SK-N-SH (cell line): ENCODE measurements around the gene TUT4. TPM values are rescaled to one million over a fixed set of nuclear protein-coding genes. Genes with fewer than 3 reads are reported as not detected.

Experiments used
- CTCF ChIA-PET: fragments of 300-600, 350-600 bp; formaldehyde crosslinking; extraction: SDS; loops from one replicate; lab custom pipeline; 2021; lab: Yijun Ruan, JAX
- POLR2A ChIA-PET: fragments of 350-600 bp; sonication (Branson Sonifier 250); formaldehyde crosslinking; extraction: SDS; loops from one replicate; lab custom pipeline; 2020; ENCODE audit warnings: antibody characterized with exemption, inconsistent platforms; lab: Yijun Ruan, JAX
- DNase-seq: peaks from one replicate; pipeline ENCODE4 v3.0.0; 2012
- H2AFZ ChIP-seq: fragments of 200-600 bp; sonication (generic); 2 replicates; pipeline ENCODE4 v1.8.1; 2016; ENCODE audit warnings: antibody characterized with exemption, mild to moderate bottlenecking, low read depth
- H3F3A ChIP-seq: fragments of 200-600 bp; sonication (generic); replicated peaks from 2 replicates; pipeline ENCODE3; 2016; ENCODE audit warnings: antibody characterized with exemption, mild to moderate bottlenecking; ENCODE audit not compliant: insufficient read depth
- H3K27ac ChIP-seq, 2 experiments: fragments of 200-500 bp in 1 of 2; fragments of 200-600 bp in 1 of 2; sonication (Bioruptor generic) in 1 of 2; sonication (generic), shearing (Covaris generic) in 1 of 2; 2 replicates each; pipeline versions ENCODE4 v1.5.1 to v1.6.1; 2014 to 2016; ENCODE audit warnings: low read depth in 2 of 2, inconsistent platforms in 1 of 2, low read length in 1 of 2, mild to moderate bottlenecking in 1 of 2, mixed read lengths in 1 of 2
- H3K27me3 ChIP-seq: fragments of 200-600 bp; sonication (generic), shearing (Covaris generic); 2 replicates; pipeline ENCODE4 v1.6.1; 2016; ENCODE audit warnings: mixed run types; ENCODE audit not compliant: insufficient read depth
- H3K36me3 ChIP-seq, 2 experiments: fragments of 200-500 bp in 1 of 2; fragments of 200-600 bp in 1 of 2; sonication (Bioruptor generic) in 1 of 2; sonication (generic) in 1 of 2; replicated peaks in 1 of 2; 2 replicates each; pipeline versions ENCODE3 to v1.5.1; 2014 to 2016; ENCODE audit warnings: low read length in 1 of 2, mild to moderate bottlenecking in 1 of 2; ENCODE audit not compliant: insufficient read depth in 2 of 2, control insufficient read depth in 1 of 2
- H3K4me1 ChIP-seq, 2 experiments: fragments of 200-500 bp in 1 of 2; fragments of 200-600 bp in 1 of 2; sonication (Bioruptor generic) in 1 of 2; sonication (generic), shearing (Covaris generic) in 1 of 2; 2 replicates each; pipeline versions ENCODE4 v1.5.1 to v1.6.1; 2014 to 2016; ENCODE audit warnings: low read depth in 1 of 2, low read length in 1 of 2, mixed run types in 1 of 2; ENCODE audit not compliant: insufficient read depth in 2 of 2, control insufficient read depth in 1 of 2
- H3K4me2 ChIP-seq: fragments of 200-600 bp; sonication (generic), shearing (Covaris generic); 2 replicates; pipeline ENCODE4 v1.6.1; 2017; ENCODE audit warnings: mixed run types
- H3K4me3 ChIP-seq, 2 experiments: fragments of 200-500 bp in 1 of 2; fragments of 200-600 bp in 1 of 2; sonication (Bioruptor generic) in 1 of 2; sonication (generic), shearing (Covaris generic) in 1 of 2; 2 replicates each; pipeline versions ENCODE4 v1.5.1 to v1.8.1; 2014 to 2016; ENCODE audit warnings: low read depth in 2 of 2, inconsistent platforms in 1 of 2, low read length in 1 of 2, mild to moderate bottlenecking in 1 of 2, mixed read lengths in 1 of 2, moderate library complexity in 1 of 2
- H3K79me2 ChIP-seq: fragments of 200-600 bp; sonication (generic); 2 replicates; pipeline ENCODE4 v1.8.1; 2017; ENCODE audit warnings: mild to moderate bottlenecking; ENCODE audit not compliant: insufficient read depth
- H3K9ac ChIP-seq: fragments of 200-600 bp; sonication (generic); 2 replicates; pipeline ENCODE4 v1.6.1; 2017; ENCODE audit warnings: mixed run types
- H3K9me2 ChIP-seq: fragments of 200-600 bp; sonication (generic); 2 replicates; pipeline ENCODE4 v1.6.1; 2017; ENCODE audit warnings: mixed run types
- H3K9me3 ChIP-seq: fragments of 200-600 bp; sonication (generic); 2 replicates; pipeline ENCODE4 v1.6.1; 2017; ENCODE audit warnings: mixed run types, mild to moderate bottlenecking, moderate library complexity
- H4K20me1 ChIP-seq: fragments of 200-600 bp; sonication (generic); 2 replicates; pipeline ENCODE4 v1.6.1; 2017; ENCODE audit warnings: mild to moderate bottlenecking, mixed run types; ENCODE audit not compliant: insufficient read depth
- CHD2 ChIP-seq: fragments of 150-350 bp; IDR thresholded peaks from 2 replicates; pipeline ENCODE4 v1.6.1; 2018; ENCODE audit warnings: low read length; ENCODE audit not compliant: partially characterized antibody
- CTCF ChIP-seq: fragments of 200-600 bp; sonication (generic); IDR thresholded peaks from 2 replicates; pipeline ENCODE4 v1.6.1; 2017; ENCODE audit warnings: antibody characterized with exemption, mild to moderate bottlenecking, moderate library complexity
- ELF1 ChIP-seq: IDR thresholded peaks from 2 replicates; pipeline ENCODE4 v1.4.0; 2012
- EP300 ChIP-seq, 2 experiments: IDR thresholded peaks; 2 replicates each; pipeline versions ENCODE4 v1.4.0 to v1.6.1; 2012; ENCODE audit warnings: borderline replicate concordance in 1 of 2, low read depth in 1 of 2, low read length in 1 of 2
- EZH2phosphoT487 ChIP-seq: fragments of 200-600 bp; sonication (generic); IDR thresholded peaks from 2 replicates; pipeline ENCODE4 v1.6.1; 2017; ENCODE audit warnings: low read depth, mixed run types, mild to moderate bottlenecking, antibody characterized with exemption, moderate library complexity, borderline replicate concordance
- FOXJ3 ChIP-seq: sonication (generic); formaldehyde crosslinking; IDR thresholded peaks from 2 replicates; pipeline ENCODE4 v1.5.1; 2020; ENCODE audit warnings: mild to moderate bottlenecking, missing genetic modification reagents
- GABPA ChIP-seq: IDR thresholded peaks from 2 replicates; pipeline ENCODE4 v1.4.0; 2012; ENCODE audit warnings: low read depth, mild to moderate bottlenecking
- JUND ChIP-seq: IDR thresholded peaks from 2 replicates; pipeline ENCODE4 v1.4.0; 2012
- MAX ChIP-seq: IDR thresholded peaks from 2 replicates; pipeline ENCODE4 v1.4.0; 2012; ENCODE audit warnings: low read depth
- MEF2A ChIP-seq: IDR thresholded peaks from 2 replicates; pipeline ENCODE4 v1.4.0; 2012; ENCODE audit warnings: low read depth, borderline replicate concordance
- MXI1 ChIP-seq: IDR thresholded peaks from 2 replicates; pipeline ENCODE4 v1.6.1; 2012; ENCODE audit warnings: mild to moderate bottlenecking, low read depth, low read length, improper control_type of control experiment
- NFIC ChIP-seq: IDR thresholded peaks from 2 replicates; pipeline ENCODE4 v1.4.0; 2012; ENCODE audit warnings: borderline replicate concordance
- PBX3 ChIP-seq: IDR thresholded peaks from 2 replicates; pipeline ENCODE4; 2012
- POLR2AphosphoS5 ChIP-seq: IDR thresholded peaks from 2 replicates; pipeline ENCODE4 v1.6.1; 2012; ENCODE audit warnings: low read depth, low read length
- RAD21 ChIP-seq: IDR thresholded peaks from 2 replicates; pipeline ENCODE4 v1.6.1; 2012; ENCODE audit warnings: mild to moderate bottlenecking, low read length
- RCOR1 ChIP-seq: fragments of 150-350 bp; IDR thresholded peaks from 2 replicates; pipeline ENCODE4 v1.6.1; 2017; ENCODE audit warnings: antibody characterized with exemption, low read length
- RXRA ChIP-seq: IDR thresholded peaks from 2 replicates; pipeline ENCODE4 v1.4.0; 2012; ENCODE audit warnings: low read depth, mild to moderate bottlenecking, borderline replicate concordance
- SMC3 ChIP-seq: IDR thresholded peaks from 2 replicates; pipeline ENCODE4 v1.6.1; 2012; ENCODE audit warnings: low read depth, low read length, improper control_type of control experiment
- TAF1 ChIP-seq: IDR thresholded peaks from 2 replicates; pipeline ENCODE4 v1.6.1; 2012; ENCODE audit warnings: low read depth, mild to moderate bottlenecking, low read length, moderate library complexity, borderline replicate concordance
- TCF12 ChIP-seq: IDR thresholded peaks from 2 replicates; pipeline ENCODE4 v1.4.0; 2012
- TEAD4 ChIP-seq: IDR thresholded peaks from 2 replicates; pipeline ENCODE4 v1.4.0; 2012; ENCODE audit warnings: mild to moderate bottlenecking, borderline replicate concordance; ENCODE audit not compliant: insufficient read depth
- USF2 ChIP-seq: fragments of 150-350 bp; IDR thresholded peaks from 2 replicates; pipeline ENCODE4 v1.6.1; 2017; ENCODE audit warnings: antibody characterized with exemption, low read length, low read depth, borderline replicate concordance
- ZBTB33 ChIP-seq: IDR thresholded peaks from 2 replicates; pipeline ENCODE4 v1.4.0; 2012; ENCODE audit warnings: low read depth, borderline replicate concordance
- WGBS: methylation state at CpG from one replicate; pipeline ENCODE4 v1.1.6; 2017; ENCODE audit warnings: low lambda C conversion rate; 5-methylcytosine and 5-hydroxymethylcytosine counted together
- polyA plus RNA-seq, 3 experiments: library from polyadenylated mRNA; depleted of rRNA; stranded (reverse); fragments of >200 nt; gene quantifications; 2 replicates each; pipeline ENCODE4 v1.2.3, GENCODE V29; 2012

TUT4 gene
- polyA plus RNA-seq, 1 of the 3 experiments (the other 2 are of a cell fraction): 28.3 TPM

- Histone ChIP-seq H4K20me1 (no peaks in the 10 kb centered on the region), H3K9me3 (no peaks in the 10 kb centered on the region), H3K27ac (no peak overlapping the region), H2AFZ (no peak overlapping the region), H3K4me1 (no peaks in the 10 kb centered on the region), H3K36me3 (peaks cover 10 to 27% of the 10 kb centered on the region in 2 experiments), H3K79me2 (no peaks in the 10 kb centered on the region), H3K4me3 (no peak overlapping the region), H3K27me3 (no peaks in the 10 kb centered on the region), H3K9ac (no peak overlapping the region), H3K4me2 (no peak overlapping the region), H3F3A (no peaks in the 10 kb centered on the region), H3K9me2 (no peaks in the 10 kb centered on the region)
- CTCF ChIA-PET: interaction anchor here (0.6 kb wide), 1 partner anchor 48 kb away, joined by 3 read pairs; no protein-coding TSS in a partner anchor
- DNase-seq: no peak
- POLR2A ChIA-PET: no interaction called here
- 96% methylated on average over 3 of the region's 3 CpGs for WGBS
- no peak for TF ChIP-seq MAX
- TF ChIP-seq GABPA: no peak
- no peak for TF ChIP-seq ZBTB33
- no peak for TF ChIP-seq FOXJ3 (CRISPR knock-in tag)
- TF ChIP-seq SMC3: no peak
- no peak for TF ChIP-seq MXI1
- TF ChIP-seq JUND: no peak
- no peak for TF ChIP-seq POLR2AphosphoS5
- no peak for TF ChIP-seq TAF1
These were observed 46.5 kb downstream of the TUT4 start for GRCh38 chr1:52506349-52506748.

- Histone ChIP-seq H4K20me1 (no peaks in the 10 kb centered on the region), H2AFZ (no peak overlapping the region), H3K4me2 (no peak overlapping the region), H3K4me1 (no peaks in the 10 kb centered on the region), H3K79me2 (peaks cover 8% of the 10 kb centered on the region; the same call in 1 of the 2 replicates), H3K36me3 (peaks cover 8 to 27% of the 10 kb centered on the region in 2 experiments), H3K4me3 (no peak overlapping the region), H3K9me2 (no peaks in the 10 kb centered on the region), H3F3A (no peaks in the 10 kb centered on the region), H3K27me3 (no peaks in the 10 kb centered on the region), H3K9ac (no peak overlapping the region), H3K9me3 (no peaks in the 10 kb centered on the region), H3K27ac (no peak overlapping the region)
- POLR2A ChIA-PET: no interaction called here
- DNase-seq: no peak
- 89% methylated on average over 1 of the region's 1 CpG for WGBS
- CTCF ChIA-PET: no interaction called here
- no peak for TF ChIP-seq TEAD4
- no peak for TF ChIP-seq RXRA
- TF ChIP-seq ELF1: no peak
- no peak for TF ChIP-seq NFIC
- no peak for TF ChIP-seq EP300 (IDR thresholded peaks at IDR 0.05; ENCODE audit: borderline replicate concordance in 1 of 2, low read depth in 1 of 2, low read length in 1 of 2)
- no peak for TF ChIP-seq EZH2phosphoT487
- TF ChIP-seq RAD21: no peak
- no peak for TF ChIP-seq PBX3
- no peak for TF ChIP-seq MAX
- no peak for TF ChIP-seq CTCF
- TF ChIP-seq MEF2A: no peak
- no peak for TF ChIP-seq GABPA
- TF ChIP-seq CHD2: no peak
- no peak for TF ChIP-seq RCOR1
- TF ChIP-seq TCF12: no peak
- TF ChIP-seq JUND: no peak
- no peak for TF ChIP-seq TAF1
- no peak for TF ChIP-seq USF2
These were observed 48.2 kb downstream of the TUT4 start for GRCh38 chr1:52504720-52505119.
